HFFc6 (cell line): ENCODE measurements around the gene IL1RL1. TPM values are rescaled to one million over a fixed set of nuclear protein-coding genes. Genes with fewer than 3 reads are reported as not detected.

Experiments
- DNase-seq: peaks from one replicate; pipeline ENCODE4 v3.0.0-alpha.2; 2018
- H3K27ac Mint-ChIP-seq: 2 replicates; pipeline ENCODE4 v1.8.0; 2020; ENCODE audit warnings: mild to moderate bottlenecking, mixed read lengths
- H3K27me3 Mint-ChIP-seq: 2 replicates; pipeline ENCODE4 v1.8.0; 2021; ENCODE audit warnings: mild to moderate bottlenecking, moderate library complexity, mixed read lengths; ENCODE audit not compliant: insufficient read depth
- H3K36me3 Mint-ChIP-seq: 2 replicates; pipeline ENCODE4 v1.8.0; 2021; ENCODE audit warnings: low read depth, mixed read lengths
- H3K4me1 Mint-ChIP-seq: 2 replicates; pipeline ENCODE4 v1.8.0; 2020; ENCODE audit warnings: low read depth, mixed read lengths
- H3K4me3 Mint-ChIP-seq: 2 replicates; pipeline ENCODE4 v1.8.0; 2020; ENCODE audit warnings: mild to moderate bottlenecking, moderate library complexity, mixed read lengths
- H3K9me3 Mint-ChIP-seq: 2 replicates; pipeline ENCODE4 v1.8.0; 2020; ENCODE audit warnings: mild to moderate bottlenecking, mixed read lengths
- total RNA-seq, 6 experiments: library from RNA; stranded (reverse); fragmentation: NEBNext Ultra II Directional; extraction: Animal tissue kit (Norgen Biotek cat#: 25700); gene quantifications; 2 replicates in 1 of 6; 3 replicates in 5 of 6; pipeline ENCODE4 v1.2.3, GENCODE V29; 2021
- TF ChIP-seq, protein P1 (sequence below): fragments of 200-600 bp; sonication (generic); IDR thresholded peaks from 2 replicates; pipeline ENCODE4 v1.5.0; 2021; ENCODE audit warnings: antibody characterized with exemption, mild to moderate bottlenecking

IL1RL1 gene
- total RNA-seq, 6 experiments from 2014 or later: not detected

DNA sequence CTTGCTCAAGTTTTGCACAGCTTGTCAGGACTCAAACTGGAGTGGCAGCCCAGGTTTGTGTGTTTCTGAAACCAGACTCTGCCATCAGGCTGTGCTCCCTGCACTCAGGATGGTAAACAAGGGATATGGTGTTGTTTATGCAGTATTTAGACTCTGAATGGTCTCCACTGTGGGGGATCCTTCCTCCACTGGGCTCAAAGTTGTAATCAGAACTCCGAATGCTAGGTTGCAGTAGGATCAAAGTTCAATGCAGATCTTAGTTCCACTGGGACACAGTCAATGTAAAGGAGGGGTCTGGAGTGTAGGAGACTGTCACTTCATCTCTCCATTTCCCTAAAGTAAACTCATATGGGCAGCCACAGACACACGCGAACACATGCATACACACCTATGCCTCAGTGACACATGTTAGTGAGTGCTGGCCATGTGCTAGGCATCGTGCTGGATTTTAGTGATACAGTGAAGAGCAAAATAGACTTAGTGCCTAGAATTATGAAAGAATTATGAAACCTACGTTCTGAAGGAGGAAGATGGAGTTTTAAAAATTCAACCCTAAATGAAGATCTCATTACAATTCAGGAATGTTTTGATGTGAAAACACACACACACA is 50.4 kb downstream of the IL1RL1 start:
- Mint-ChIP-seq H3K27me3 (peaks cover 11% of the 10 kb centered on the region), H3K9me3 (peaks cover 9% of the 10 kb centered on the region), H3K36me3 (0 out of 2 replicates have a peak, but pooled peaks cover 7% of the 10 kb centered on the region), H3K27ac (no peak overlapping the region), H3K4me3 (no peak overlapping the region), H3K4me1 (no peaks in the 10 kb centered on the region)
- no peak for DNase-seq
- TF ChIP-seq, protein P1, sequence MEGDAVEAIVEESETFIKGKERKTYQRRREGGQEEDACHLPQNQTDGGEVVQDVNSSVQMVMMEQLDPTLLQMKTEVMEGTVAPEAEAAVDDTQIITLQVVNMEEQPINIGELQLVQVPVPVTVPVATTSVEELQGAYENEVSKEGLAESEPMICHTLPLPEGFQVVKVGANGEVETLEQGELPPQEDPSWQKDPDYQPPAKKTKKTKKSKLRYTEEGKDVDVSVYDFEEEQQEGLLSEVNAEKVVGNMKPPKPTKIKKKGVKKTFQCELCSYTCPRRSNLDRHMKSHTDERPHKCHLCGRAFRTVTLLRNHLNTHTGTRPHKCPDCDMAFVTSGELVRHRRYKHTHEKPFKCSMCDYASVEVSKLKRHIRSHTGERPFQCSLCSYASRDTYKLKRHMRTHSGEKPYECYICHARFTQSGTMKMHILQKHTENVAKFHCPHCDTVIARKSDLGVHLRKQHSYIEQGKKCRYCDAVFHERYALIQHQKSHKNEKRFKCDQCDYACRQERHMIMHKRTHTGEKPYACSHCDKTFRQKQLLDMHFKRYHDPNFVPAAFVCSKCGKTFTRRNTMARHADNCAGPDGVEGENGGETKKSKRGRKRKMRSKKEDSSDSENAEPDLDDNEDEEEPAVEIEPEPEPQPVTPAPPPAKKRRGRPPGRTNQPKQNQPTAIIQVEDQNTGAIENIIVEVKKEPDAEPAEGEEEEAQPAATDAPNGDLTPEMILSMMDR: no peak

- peaks cover 12% of the 10 kb centered on the region for H3K9me3 Mint-ChIP-seq
- 0 out of 2 replicates have a peak, but pooled peaks cover 7% of the 10 kb centered on the region for H3K36me3 Mint-ChIP-seq
- TF ChIP-seq, protein P1: no peak
- no peak overlapping the region for H3K27ac Mint-ChIP-seq
- no peak overlapping the region for H3K4me3 Mint-ChIP-seq
- no peaks in the 10 kb centered on the region for H3K4me1 Mint-ChIP-seq
- no peak for DNase-seq
- peaks cover 5% of the 10 kb centered on the region; the same call in 1 of the 2 replicates for H3K27me3 Mint-ChIP-seq
Observed at GRCh38 chr2:102365763-102366162, 54.4 kb downstream of the IL1RL1 start.

DNA sequence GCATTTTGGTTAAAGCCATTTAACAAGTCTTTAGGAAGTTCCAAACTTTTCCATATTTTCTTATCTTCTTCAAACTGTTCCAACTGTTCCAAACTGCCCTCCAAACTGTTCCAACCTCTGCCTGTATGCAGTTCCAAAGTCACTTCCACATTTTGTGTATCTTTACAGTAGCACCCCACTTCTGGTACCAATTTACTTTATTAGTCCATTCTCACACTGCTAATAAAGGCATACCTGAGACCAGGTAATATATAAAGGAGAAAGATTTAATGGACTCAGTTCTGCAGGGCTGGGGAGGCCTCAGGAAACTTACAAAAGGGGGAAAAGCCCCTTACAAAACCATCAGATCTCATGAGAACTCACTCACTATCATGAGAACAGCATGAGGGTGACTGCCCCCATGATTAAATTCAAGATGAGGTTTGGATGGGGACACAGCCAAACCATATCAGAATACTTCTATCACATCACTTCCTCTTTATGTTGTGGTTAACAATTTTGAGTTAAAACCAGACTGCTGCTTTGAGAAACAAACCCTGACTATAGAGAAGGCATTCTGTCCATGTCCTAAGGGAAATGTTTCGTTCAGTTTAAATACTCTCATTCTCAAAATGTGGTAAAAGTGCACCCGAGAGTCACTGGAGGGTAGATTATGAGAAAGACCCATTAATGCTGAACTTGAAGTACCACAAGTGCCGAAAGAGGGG is 55.2 kb downstream of the IL1RL1 start:
- Mint-ChIP-seq H3K36me3 (0 out of 2 replicates have a peak, but pooled peaks cover 7% of the 10 kb centered on the region), H3K27me3 (peaks cover 7% of the 10 kb centered on the region; the same call in 1 of the 2 replicates), H3K9me3 (peaks cover 12% of the 10 kb centered on the region), H3K4me1 (no peaks in the 10 kb centered on the region), H3K27ac (no peak overlapping the region), H3K4me3 (no peak overlapping the region)
- TF ChIP-seq, protein P1: no peak
- DNase-seq: no peak

GRCh38 chr2:102367331-102367971 is 56.1 kb downstream of the IL1RL1 start:
- DNase-seq: no peak
- H3K4me3 Mint-ChIP-seq: no peak overlapping the region
- H3K9me3 Mint-ChIP-seq: peaks cover 12% of the 10 kb centered on the region
- peaks cover 5% of the 10 kb centered on the region; the same call in 1 of the 2 replicates for H3K27me3 Mint-ChIP-seq
- TF ChIP-seq, protein P1: no peak
- 0 out of 2 replicates have a peak, but pooled peaks cover 7% of the 10 kb centered on the region for H3K36me3 Mint-ChIP-seq
- no peak overlapping the region for H3K27ac Mint-ChIP-seq
- no peaks in the 10 kb centered on the region for H3K4me1 Mint-ChIP-seq

GRCh38 chr2:102368461-102369109 is 57.2 kb downstream of the IL1RL1 start:
- peaks cover 5% of the 10 kb centered on the region for H3K27me3 Mint-ChIP-seq
- no peaks in the 10 kb centered on the region for H3K4me1 Mint-ChIP-seq
- 0 out of 2 replicates have a peak, but pooled peaks cover 7% of the 10 kb centered on the region for H3K36me3 Mint-ChIP-seq
- no peak for DNase-seq
- peaks cover 12% of the 10 kb centered on the region for H3K9me3 Mint-ChIP-seq
- H3K27ac Mint-ChIP-seq: no peak overlapping the region
- TF ChIP-seq, protein P1: no peak
- H3K4me3 Mint-ChIP-seq: no peak overlapping the region
